GM06990 (cell line): ENCODE measurements around the gene RAB39B.

Source experiments
- DNase-seq: peaks from one replicate; pipeline ENCODE4 v3.0.0-alpha.2; 2011; ENCODE audit not compliant: insufficient read length; ENCODE audit errors: extremely low read depth
- H3K27me3 ChIP-seq: replicated peaks from 2 replicates; pipeline ENCODE4 v1.6.0; 2011; ENCODE audit warnings: low read length; ENCODE audit not compliant: control insufficient read depth, insufficient read depth
- H3K36me3 ChIP-seq: 2 replicates; pipeline ENCODE4 v1.5.1; 2011; ENCODE audit warnings: low read length; ENCODE audit not compliant: control insufficient read depth, insufficient read depth
- H3K4me3 ChIP-seq: replicated peaks from 2 replicates; pipeline ENCODE4 v1.5.1; 2011; ENCODE audit warnings: low read depth, mild to moderate bottlenecking, control low read depth, low read length
- CTCF ChIP-seq: IDR thresholded peaks from 2 replicates; pipeline ENCODE4 v1.5.1; 2011; ENCODE audit warnings: low read length, control low read depth, mild to moderate bottlenecking, inconsistent platforms; ENCODE audit not compliant: insufficient read depth, poor library complexity, severe bottlenecking

RAB39B gene

GRCh38 chrX:155266439-155266838 is 2.1 kb upstream of the RAB39B start:
- DNase-seq: no peak

GRCh38 chrX:155262970-155263754 is 1.1 kb downstream of the RAB39B start:
- TF ChIP-seq CTCF: no peak
- no peaks in the 10 kb centered on the region for H3K27me3 ChIP-seq
- H3K4me3 ChIP-seq: peak overlapping the region; percentile 77
- no peak for DNase-seq
- no peaks in the 10 kb centered on the region; the same call in 1 of the 2 replicates for H3K36me3 ChIP-seq

More at GRCh38 chrX:155266439-155266838, 2.1 kb upstream of the RAB39B start:
- no peak for TF ChIP-seq CTCF
- Histone ChIP-seq H3K27me3 (no peaks in the 10 kb centered on the region), H3K4me3 (no peak overlapping the region), H3K36me3 (no peaks in the 10 kb centered on the region)

GRCh38 chrX:155259752-155260151 is 4.5 kb downstream of the RAB39B start:
- no peak overlapping the region for H3K4me3 ChIP-seq
- DNase-seq: no peak
- no peaks in the 10 kb centered on the region; the same call in 1 of the 2 replicates for H3K36me3 ChIP-seq
- TF ChIP-seq CTCF: no peak
- no peaks in the 10 kb centered on the region for H3K27me3 ChIP-seq

GRCh38 chrX:155251391-155251790 is 12.9 kb downstream of the RAB39B start:
- Histone ChIP-seq H3K36me3 (no peaks in the 10 kb centered on the region), H3K4me3 (no peak overlapping the region), H3K27me3 (no peaks in the 10 kb centered on the region)
- TF ChIP-seq CTCF: no peak
- no peak for DNase-seq

- Histone ChIP-seq H3K4me3 (no peak overlapping the region), H3K36me3 (no peaks in the 10 kb centered on the region), H3K27me3 (no peaks in the 10 kb centered on the region)
- no peak for TF ChIP-seq CTCF
- DNase-seq: no peak
These were observed 16.8 kb downstream of the RAB39B start for GRCh38 chrX:155247497-155247896.
